KMS-11 (cell line): ENCODE results near the gene COPZ1.
A peak's percentile ranks its signal among the peaks of the same experiment; 100 is the strongest.

ENCODE experiments used
- H2AFZ ChIP-seq: fragments of 200-600 bp; sonication (generic); 2 replicates; pipeline ENCODE4 v1.6.1; 2016; ENCODE audit warnings: antibody characterized with exemption, mixed run types, low read depth
- H3K27ac ChIP-seq: fragments of 200-600 bp; sonication (generic); 2 replicates; pipeline ENCODE4 v1.6.1; 2016; ENCODE audit warnings: mild to moderate bottlenecking, mixed run types
- H3K27me3 ChIP-seq: fragments of 200-600 bp; sonication (generic); 2 replicates; pipeline ENCODE4 v1.6.1; 2017; ENCODE audit warnings: mild to moderate bottlenecking, low read depth, mixed run types, moderate library complexity; ENCODE audit not compliant: insufficient read depth
- H3K36me3 ChIP-seq: fragments of 200-600 bp; sonication (generic); 2 replicates; pipeline ENCODE4 v1.6.1; 2017; ENCODE audit warnings: mild to moderate bottlenecking, mixed run types; ENCODE audit not compliant: insufficient read depth
- H3K4me1 ChIP-seq: fragments of 200-600 bp; sonication (generic); 2 replicates; pipeline ENCODE4 v1.6.1; 2016; ENCODE audit warnings: mild to moderate bottlenecking, low read depth, mixed run types; ENCODE audit not compliant: poor library complexity, severe bottlenecking
- H3K4me2 ChIP-seq: fragments of 200-600 bp; sonication (generic); 2 replicates; pipeline ENCODE4 v1.7.0; 2016; ENCODE audit warnings: mild to moderate bottlenecking, mixed run types
- H3K4me3 ChIP-seq: fragments of 200-600 bp; sonication (generic); IDR thresholded peaks from 2 replicates; pipeline ENCODE4 v1.6.1; 2017; ENCODE audit warnings: low read depth, low read length, mixed read lengths; ENCODE audit not compliant: insufficient read depth
- H3K79me2 ChIP-seq: fragments of 200-600 bp; sonication (generic); 2 replicates; pipeline ENCODE4 v1.6.1; 2016; ENCODE audit warnings: low read depth, mixed run types; ENCODE audit not compliant: insufficient read depth
- H3K9ac ChIP-seq: fragments of 200-600 bp; sonication (generic); 2 replicates; pipeline ENCODE4 v1.6.1; 2016; ENCODE audit warnings: mild to moderate bottlenecking, mixed run types
- H4K20me1 ChIP-seq: fragments of 200-600 bp; sonication (generic); 2 replicates; pipeline ENCODE4 v1.6.1; 2016; ENCODE audit warnings: mild to moderate bottlenecking, mixed run types; ENCODE audit not compliant: insufficient read depth
- TF ChIP-seq, protein P1 (sequence below): fragments of 200-600 bp; sonication (generic); conservative IDR thresholded peaks from 2 replicates; pipeline ENCODE4 v1.6.1; 2017; ENCODE audit warnings: low read depth, mild to moderate bottlenecking, antibody characterized with exemption, low read length, moderate library complexity, mixed read lengths

The COPZ1 gene

DNA sequence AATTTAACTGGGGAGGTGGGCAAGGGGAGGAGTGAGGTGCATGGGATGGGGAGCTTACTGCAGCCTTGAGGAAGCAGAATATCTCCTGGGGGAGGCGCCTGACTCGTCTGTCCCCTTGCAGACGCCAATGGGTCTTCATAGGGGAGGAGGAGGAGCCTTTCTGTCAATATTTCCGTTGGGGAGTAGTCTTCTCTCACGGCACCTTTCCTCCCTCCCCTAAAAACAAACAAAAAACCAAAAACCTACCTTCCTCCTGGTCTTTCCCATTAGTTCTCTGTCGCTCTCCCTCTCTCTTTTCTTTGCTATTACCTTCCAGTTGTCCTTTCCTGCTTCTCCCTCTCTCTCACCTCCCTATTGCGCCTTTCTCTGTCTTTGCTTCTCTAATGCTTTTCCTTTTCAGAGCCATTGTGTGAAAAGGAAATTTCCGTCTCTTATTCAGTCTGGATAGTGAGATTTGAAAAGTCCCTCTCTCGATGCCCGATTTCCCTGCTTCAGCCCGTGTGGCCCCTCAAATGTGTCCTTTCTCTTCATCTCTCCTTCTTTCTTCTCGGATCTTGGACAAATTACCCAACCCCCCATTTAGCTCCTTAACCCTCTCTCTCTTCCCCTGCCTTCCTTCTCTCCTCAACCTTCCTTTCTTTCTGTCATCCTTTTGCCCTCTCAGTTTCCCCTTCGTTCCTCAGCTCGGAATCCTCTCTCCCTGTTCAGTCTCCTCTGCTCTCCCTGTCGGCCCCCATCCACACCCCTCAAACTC, 33.4 kb downstream of the COPZ1 start:
- peak overlapping the region; percentile 79 for H3K4me3 ChIP-seq
- H3K36me3 ChIP-seq: no peaks in the 10 kb centered on the region
- no peaks in the 10 kb centered on the region for H4K20me1 ChIP-seq
- TF ChIP-seq, protein P1, sequence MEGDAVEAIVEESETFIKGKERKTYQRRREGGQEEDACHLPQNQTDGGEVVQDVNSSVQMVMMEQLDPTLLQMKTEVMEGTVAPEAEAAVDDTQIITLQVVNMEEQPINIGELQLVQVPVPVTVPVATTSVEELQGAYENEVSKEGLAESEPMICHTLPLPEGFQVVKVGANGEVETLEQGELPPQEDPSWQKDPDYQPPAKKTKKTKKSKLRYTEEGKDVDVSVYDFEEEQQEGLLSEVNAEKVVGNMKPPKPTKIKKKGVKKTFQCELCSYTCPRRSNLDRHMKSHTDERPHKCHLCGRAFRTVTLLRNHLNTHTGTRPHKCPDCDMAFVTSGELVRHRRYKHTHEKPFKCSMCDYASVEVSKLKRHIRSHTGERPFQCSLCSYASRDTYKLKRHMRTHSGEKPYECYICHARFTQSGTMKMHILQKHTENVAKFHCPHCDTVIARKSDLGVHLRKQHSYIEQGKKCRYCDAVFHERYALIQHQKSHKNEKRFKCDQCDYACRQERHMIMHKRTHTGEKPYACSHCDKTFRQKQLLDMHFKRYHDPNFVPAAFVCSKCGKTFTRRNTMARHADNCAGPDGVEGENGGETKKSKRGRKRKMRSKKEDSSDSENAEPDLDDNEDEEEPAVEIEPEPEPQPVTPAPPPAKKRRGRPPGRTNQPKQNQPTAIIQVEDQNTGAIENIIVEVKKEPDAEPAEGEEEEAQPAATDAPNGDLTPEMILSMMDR: 0 out of 2 replicates have a peak, but pooled peaks have one; percentile 17
- peaks cover 26% of the 10 kb centered on the region for H3K27me3 ChIP-seq
- peak overlapping the region; percentile 98 for H3K4me2 ChIP-seq
- H3K4me1 ChIP-seq: peaks cover 23% of the 10 kb centered on the region
- peak overlapping the region; percentile 26 for H3K27ac ChIP-seq
- H3K79me2 ChIP-seq: no peaks in the 10 kb centered on the region
- peak overlapping the region; percentile 96 for H2AFZ ChIP-seq
- H3K9ac ChIP-seq: peak overlapping the region; percentile 62

DNA sequence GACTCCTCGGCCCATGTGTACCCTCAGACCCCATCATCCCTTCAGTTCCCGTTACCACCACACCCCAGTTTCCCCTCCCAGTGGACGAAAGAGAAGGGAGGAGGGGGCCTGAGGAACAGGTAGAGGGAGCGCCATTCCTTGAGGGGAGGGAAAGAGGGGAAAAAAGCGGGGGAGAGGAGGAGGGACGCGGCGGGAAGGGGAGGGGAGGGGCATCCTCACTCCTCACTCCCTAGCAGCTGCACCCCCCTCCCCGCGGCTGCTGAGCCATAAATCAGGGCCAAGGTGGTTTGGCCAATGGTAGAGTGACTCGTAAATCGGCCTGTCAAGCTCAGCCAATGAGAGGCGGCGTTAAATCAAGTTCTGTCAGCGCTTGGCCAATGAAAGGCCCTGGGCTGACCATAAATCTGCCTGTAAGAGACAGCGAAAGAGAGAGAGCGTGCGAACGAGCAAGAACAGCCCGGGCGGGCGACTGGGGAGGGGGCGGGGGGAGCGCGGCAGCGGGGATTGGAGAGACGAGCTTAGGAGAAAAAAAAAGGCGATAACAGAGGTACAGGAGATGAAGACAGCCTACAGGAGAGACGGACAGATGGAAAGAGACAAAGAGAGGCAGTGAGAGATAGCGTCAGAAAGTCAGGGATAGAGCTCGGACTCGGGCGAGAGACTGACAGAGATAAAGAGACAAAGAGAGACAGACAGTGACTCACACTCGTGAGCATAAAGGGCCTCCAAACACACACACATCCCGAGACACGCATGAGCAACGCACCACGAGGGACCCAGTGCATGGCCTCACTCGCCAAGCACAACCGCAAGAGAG, 34.2 kb downstream of the COPZ1 start:
- peak overlapping the region; percentile 79 for H3K4me3 ChIP-seq
- no peaks in the 10 kb centered on the region for H4K20me1 ChIP-seq
- no peaks in the 10 kb centered on the region for H3K79me2 ChIP-seq
- TF ChIP-seq, protein P1: 0 out of 2 replicates have a peak, but pooled peaks have one; percentile 13
- H3K27me3 ChIP-seq: peaks cover 33% of the 10 kb centered on the region
- H3K4me1 ChIP-seq: peaks cover 30% of the 10 kb centered on the region
- peak overlapping the region; percentile 26 for H3K27ac ChIP-seq
- no peaks in the 10 kb centered on the region for H3K36me3 ChIP-seq
- H2AFZ ChIP-seq: peak overlapping the region; percentile 96
- peak overlapping the region; percentile 98 for H3K4me2 ChIP-seq
- peak overlapping the region; percentile 62 for H3K9ac ChIP-seq

DNA sequence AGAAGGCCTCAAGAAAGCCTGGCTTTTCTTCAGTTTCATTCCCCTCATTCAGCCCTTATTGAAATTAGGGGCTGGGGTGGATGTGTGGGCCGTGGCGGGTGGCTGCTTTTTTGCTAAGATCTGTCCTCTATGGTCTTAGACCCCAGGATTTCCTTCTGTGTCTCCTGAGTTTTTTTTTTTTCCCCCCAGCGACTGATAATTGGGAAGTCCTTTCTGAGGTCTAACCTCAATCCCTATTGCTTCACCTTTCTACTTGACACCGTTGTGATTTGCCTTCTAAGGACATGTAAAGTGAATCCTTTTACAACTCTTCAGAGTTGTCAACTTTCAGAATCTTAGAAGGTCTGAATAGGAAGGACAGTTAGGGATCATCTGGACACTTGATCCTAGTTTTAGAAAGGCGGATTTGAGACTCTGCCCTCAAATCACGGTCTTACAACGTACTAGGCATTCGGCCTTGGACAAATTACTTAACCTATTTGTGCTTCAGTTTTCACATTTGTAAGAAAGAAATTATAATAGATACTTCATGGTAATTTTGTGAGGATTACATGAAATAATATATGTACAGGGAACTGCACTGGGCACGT, 34.9 kb downstream of the COPZ1 start:
- peaks cover 41% of the 10 kb centered on the region for H3K27me3 ChIP-seq
- H3K4me2 ChIP-seq: peak overlapping the region; percentile 98
- peaks cover 37% of the 10 kb centered on the region for H3K4me1 ChIP-seq
- H3K4me3 ChIP-seq: no peak overlapping the region
- peak overlapping the region; percentile 23 for H3K27ac ChIP-seq
- no peaks in the 10 kb centered on the region for H4K20me1 ChIP-seq
- H3K36me3 ChIP-seq: no peaks in the 10 kb centered on the region
- no peaks in the 10 kb centered on the region for H3K79me2 ChIP-seq
- peak overlapping the region; percentile 96 for H2AFZ ChIP-seq
- peak overlapping the region; percentile 62 for H3K9ac ChIP-seq
- TF ChIP-seq, protein P1: no peak

DNA sequence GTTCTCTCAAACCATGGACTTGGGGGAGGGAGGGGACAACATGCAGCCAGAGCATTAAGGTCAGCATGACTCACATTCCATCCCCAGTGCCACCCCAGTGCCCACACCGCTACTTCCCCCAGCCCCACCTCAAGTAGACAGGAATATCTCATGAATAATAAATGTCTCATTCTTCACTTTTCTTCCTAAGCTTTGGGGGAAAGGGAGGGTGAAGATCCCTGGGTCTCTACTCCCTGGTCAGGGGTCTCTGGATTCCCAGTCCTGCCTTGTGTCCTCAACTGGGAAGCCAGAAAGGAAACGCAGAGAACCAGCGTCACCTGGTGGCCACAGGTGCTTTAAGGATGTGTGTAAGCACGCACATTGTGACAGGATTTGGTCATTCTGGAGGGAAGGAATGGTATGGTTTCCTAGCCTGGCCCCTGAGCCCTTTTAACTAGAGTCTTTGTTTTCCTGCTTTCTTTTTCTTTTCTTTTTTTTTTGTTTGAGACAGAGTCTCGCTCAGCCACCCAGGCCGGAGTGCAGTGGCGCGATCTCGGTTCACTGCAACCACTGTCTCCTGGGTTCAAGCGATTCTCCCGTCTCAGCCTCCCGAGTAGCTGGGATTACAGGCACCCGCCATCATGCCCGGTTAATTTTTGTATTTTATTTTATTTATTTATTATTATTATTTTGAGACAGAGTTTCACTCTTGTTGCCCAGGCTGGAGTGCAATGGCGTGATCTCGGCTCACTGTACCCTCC, 36.0 kb downstream of the COPZ1 start:
- no peaks in the 10 kb centered on the region for H4K20me1 ChIP-seq
- H3K4me2 ChIP-seq: no peak overlapping the region
- no peak overlapping the region for H3K9ac ChIP-seq
- H3K79me2 ChIP-seq: no peaks in the 10 kb centered on the region
- no peak overlapping the region for H3K4me3 ChIP-seq
- H3K27me3 ChIP-seq: peaks cover 51% of the 10 kb centered on the region
- TF ChIP-seq, protein P1: peak; percentile 96
- no peak overlapping the region for H2AFZ ChIP-seq
- no peaks in the 10 kb centered on the region for H3K36me3 ChIP-seq
- H3K27ac ChIP-seq: no peak overlapping the region
- H3K4me1 ChIP-seq: peaks cover 39% of the 10 kb centered on the region
